Measurements from ENCODE around the gene CEACAM5.
A peak's percentile ranks its signal among the peaks of the same experiment; 100 is the strongest.
"Not testable (repeated sequence)": the region's sequence is repeated elsewhere in the genome, so short reads cannot be mapped to it uniquely, and the experiment has no call there.

The CEACAM5 gene

DNA sequence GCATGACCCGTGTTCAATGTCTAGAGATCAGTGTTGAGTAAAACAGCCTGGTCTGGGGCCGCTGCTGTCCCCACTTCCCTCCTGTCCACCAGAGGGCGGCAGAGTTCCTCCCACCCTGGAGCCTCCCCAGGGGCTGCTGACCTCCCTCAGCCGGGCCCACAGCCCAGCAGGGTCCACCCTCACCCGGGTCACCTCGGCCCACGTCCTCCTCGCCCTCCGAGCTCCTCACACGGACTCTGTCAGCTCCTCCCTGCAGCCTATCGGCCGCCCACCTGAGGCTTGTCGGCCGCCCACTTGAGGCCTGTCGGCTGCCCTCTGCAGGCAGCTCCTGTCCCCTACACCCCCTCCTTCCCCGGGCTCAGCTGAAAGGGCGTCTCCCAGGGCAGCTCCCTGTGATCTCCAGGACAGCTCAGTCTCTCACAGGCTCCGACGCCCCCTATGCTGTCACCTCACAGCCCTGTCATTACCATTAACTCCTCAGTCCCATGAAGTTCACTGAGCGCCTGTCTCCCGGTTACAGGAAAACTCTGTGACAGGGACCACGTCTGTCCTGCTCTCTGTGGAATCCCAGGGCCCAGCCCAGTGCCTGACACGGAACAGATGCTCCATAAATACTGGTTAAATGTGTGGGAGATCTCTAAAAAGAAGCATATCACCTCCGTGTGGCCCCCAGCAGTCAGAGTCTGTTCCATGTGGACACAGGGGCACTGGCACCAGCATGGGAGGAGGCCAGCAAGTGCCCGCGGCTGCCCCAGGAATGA lies 1.5 kb upstream of the CEACAM5 start:
- CTCF ChIA-PET = interaction anchor here (0.5 to 1.5 kb wide), 26 partner anchors 9 to 662 kb away, joined by 3 to 15 read pairs (median 4); partner anchors contain the start of gene CEACAM7
- POLR2A ChIA-PET = no interaction called here
- peak; percentile 88 for DNase-seq (ENCODE audit: extremely low spot score)
- TF ChIP-seq LEF1 (IDR thresholded peaks at IDR 0.05; ENCODE audit: borderline replicate concordance) = no peak
- TF ChIP-seq, protein P1, sequence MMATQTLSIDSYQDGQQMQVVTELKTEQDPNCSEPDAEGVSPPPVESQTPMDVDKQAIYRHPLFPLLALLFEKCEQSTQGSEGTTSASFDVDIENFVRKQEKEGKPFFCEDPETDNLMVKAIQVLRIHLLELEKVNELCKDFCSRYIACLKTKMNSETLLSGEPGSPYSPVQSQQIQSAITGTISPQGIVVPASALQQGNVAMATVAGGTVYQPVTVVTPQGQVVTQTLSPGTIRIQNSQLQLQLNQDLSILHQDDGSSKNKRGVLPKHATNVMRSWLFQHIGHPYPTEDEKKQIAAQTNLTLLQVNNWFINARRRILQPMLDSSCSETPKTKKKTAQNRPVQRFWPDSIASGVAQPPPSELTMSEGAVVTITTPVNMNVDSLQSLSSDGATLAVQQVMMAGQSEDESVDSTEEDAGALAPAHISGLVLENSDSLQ (IDR thresholded peaks at IDR 0.05) = 0 out of 2 replicates have a peak, but pooled peaks have one; percentile 10

GRCh38 chr19:41707502-41707812 lies 969 bp upstream of the CEACAM5 start:
- CTCF ChIA-PET = interaction anchor here (0.6 to 1.5 kb wide), 22 partner anchors 9 to 97 kb away, joined by 3 to 15 read pairs (median 4); partner anchors contain the start of gene CEACAM7
- no peak for DNase-seq (ENCODE audit: extremely low spot score)
- POLR2A ChIA-PET = no interaction called here
- TF ChIP-seq FOXM1 (IDR thresholded peaks at IDR 0.05; ENCODE audit: borderline replicate concordance) = no peak
- no peak for TF ChIP-seq LEF1 (IDR thresholded peaks at IDR 0.05; ENCODE audit: borderline replicate concordance)
- no peak for TF ChIP-seq BHLHE40 (IDR thresholded peaks at IDR 0.05; ENCODE audit: borderline replicate concordance)
- TF ChIP-seq L3MBTL2 (conservative IDR thresholded peaks at IDR 0.05) = no peak
- TF ChIP-seq ELF4 (IDR thresholded peaks at IDR 0.05) = no peak
- TF ChIP-seq SP1 (IDR thresholded peaks at IDR 0.05) = no peak
- no peak for TF ChIP-seq FOXK2 (IDR thresholded peaks at IDR 0.05)
- TF ChIP-seq, protein P1 (IDR thresholded peaks at IDR 0.05) = no peak
- no peak for TF ChIP-seq NFRKB (IDR thresholded peaks at IDR 0.05)
- no peak for TF ChIP-seq FOXA1 (IDR thresholded peaks at IDR 0.05)
- TF ChIP-seq SUZ12 (IDR thresholded peaks at IDR 0.05) = no peak
- no peak for TF ChIP-seq ARNT (IDR thresholded peaks at IDR 0.05)
- TF ChIP-seq CTBP1 (IDR thresholded peaks at IDR 0.05; ENCODE audit: borderline replicate concordance) = no peak
- no peak for TF ChIP-seq HDGF (IDR thresholded peaks at IDR 0.05; ENCODE audit: borderline replicate concordance)
- TF ChIP-seq TARDBP (IDR thresholded peaks at IDR 0.05) = no peak
- no peak for TF ChIP-seq ZNF384 (IDR thresholded peaks at IDR 0.05)

DNA sequence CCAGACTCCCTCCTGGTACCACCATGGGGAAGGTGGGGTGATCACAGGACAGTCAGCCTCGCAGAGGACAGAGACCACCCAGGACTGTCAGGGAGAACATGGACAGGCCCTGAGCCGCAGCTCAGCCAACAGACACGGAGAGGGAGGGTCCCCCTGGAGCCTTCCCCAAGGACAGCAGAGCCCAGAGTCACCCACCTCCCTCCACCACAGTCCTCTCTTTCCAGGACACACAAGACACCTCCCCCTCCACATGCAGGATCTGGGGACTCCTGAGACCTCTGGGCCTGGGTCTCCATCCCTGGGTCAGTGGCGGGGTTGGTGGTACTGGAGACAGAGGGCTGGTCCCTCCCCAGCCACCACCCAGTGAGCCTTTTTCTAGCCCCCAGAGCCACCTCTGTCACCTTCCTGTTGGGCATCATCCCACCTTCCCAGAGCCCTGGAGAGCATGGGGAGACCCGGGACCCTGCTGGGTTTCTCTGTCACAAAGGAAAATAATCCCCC lies 505 bp upstream of the CEACAM5 start:
- ChIA-PET POLR2A (no interaction called here), CTCF (interaction anchor here (0.5 to 1.5 kb wide), 3 partner anchors 20 to 61 kb away, joined by 3 to 9 read pairs (median 5); no protein-coding TSS in a partner anchor)
- no peak for TF ChIP-seq FOXM1 (IDR thresholded peaks at IDR 0.05; ENCODE audit: borderline replicate concordance)
- TF ChIP-seq, protein P1 (IDR thresholded peaks at IDR 0.05) = no peak
- no peak for TF ChIP-seq SUZ12 (IDR thresholded peaks at IDR 0.05)
- no peak for TF ChIP-seq FOXK2 (IDR thresholded peaks at IDR 0.05)
- no peak for TF ChIP-seq HDGF (IDR thresholded peaks at IDR 0.05; ENCODE audit: borderline replicate concordance)
- TF ChIP-seq BHLHE40 (IDR thresholded peaks at IDR 0.05; ENCODE audit: borderline replicate concordance) = no peak
- no peak for TF ChIP-seq SP1 (IDR thresholded peaks at IDR 0.05)

DNA sequence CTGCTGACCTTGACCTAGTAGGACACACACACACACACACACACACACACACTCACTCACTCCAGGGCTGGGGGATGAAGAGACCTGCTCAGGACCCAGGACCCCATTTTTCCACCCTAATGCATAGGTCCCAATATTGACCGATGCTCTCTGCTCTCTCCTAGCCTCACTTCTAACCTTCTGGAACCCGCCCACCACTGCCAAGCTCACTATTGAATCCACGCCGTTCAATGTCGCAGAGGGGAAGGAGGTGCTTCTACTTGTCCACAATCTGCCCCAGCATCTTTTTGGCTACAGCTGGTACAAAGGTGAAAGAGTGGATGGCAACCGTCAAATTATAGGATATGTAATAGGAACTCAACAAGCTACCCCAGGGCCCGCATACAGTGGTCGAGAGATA lies 1.1 kb downstream of the CEACAM5 start:
- CTCF ChIA-PET; POLR2A ChIA-PET; DNase-seq (ENCODE audit: extremely low spot score): not testable (repeated sequence)

More for the DNA sequence above, 505 bp upstream of the CEACAM5 start:
- no peak for DNase-seq (ENCODE audit: extremely low spot score)

DNA sequence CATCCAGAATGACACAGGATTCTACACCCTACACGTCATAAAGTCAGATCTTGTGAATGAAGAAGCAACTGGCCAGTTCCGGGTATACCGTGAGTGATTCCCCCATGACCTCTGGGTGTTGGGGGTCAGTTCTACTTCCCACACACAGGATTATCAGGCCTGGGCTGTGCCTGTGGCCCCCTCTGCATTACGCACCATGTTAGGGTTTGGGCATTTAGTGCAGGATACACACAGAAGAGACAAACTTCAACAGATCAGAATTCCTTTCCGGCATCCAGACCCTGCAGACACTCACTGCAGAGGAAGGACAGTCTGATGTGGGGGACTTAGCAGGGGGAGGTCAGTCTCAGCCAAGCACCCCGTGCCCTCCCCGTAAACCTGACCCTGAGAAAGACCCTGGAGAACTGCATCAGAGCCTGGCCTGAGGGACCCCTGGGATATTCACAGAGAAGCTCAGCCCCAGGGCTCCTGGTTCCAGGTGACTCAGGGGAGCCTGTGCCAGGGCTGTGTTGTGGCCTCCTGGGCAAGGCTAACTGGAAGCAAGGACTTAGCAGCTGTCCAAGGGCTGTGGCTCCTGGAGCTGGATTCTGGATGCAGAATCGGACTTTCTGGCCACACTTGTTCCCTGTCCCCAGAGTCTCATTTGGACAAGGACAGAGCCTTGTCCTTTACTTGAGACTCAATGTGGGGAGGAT lies 1.7 kb downstream of the CEACAM5 start:
- DNase-seq (ENCODE audit: extremely low spot score) = no peak
- POLR2A ChIA-PET = no interaction called here
- CTCF ChIA-PET = no interaction called here
- TF ChIP-seq LEF1 (IDR thresholded peaks at IDR 0.05; ENCODE audit: borderline replicate concordance) = no peak
- TF ChIP-seq, protein P1 (IDR thresholded peaks at IDR 0.05) = no peak
- no peak for TF ChIP-seq TARDBP (IDR thresholded peaks at IDR 0.05)
- no peak for TF ChIP-seq ARNT (IDR thresholded peaks at IDR 0.05)
- no peak for TF ChIP-seq FOXM1 (IDR thresholded peaks at IDR 0.05; ENCODE audit: borderline replicate concordance)
- no peak for TF ChIP-seq ELF4 (IDR thresholded peaks at IDR 0.05)
- TF ChIP-seq SP1 (IDR thresholded peaks at IDR 0.05) = no peak
- TF ChIP-seq L3MBTL2 (conservative IDR thresholded peaks at IDR 0.05) = no peak
- TF ChIP-seq SUZ12 (IDR thresholded peaks at IDR 0.05) = no peak
- no peak for TF ChIP-seq FOXA1 (IDR thresholded peaks at IDR 0.05)
- no peak for TF ChIP-seq CTBP1 (IDR thresholded peaks at IDR 0.05; ENCODE audit: borderline replicate concordance)
- no peak for TF ChIP-seq NFRKB (IDR thresholded peaks at IDR 0.05)
- no peak for TF ChIP-seq ZNF384 (IDR thresholded peaks at IDR 0.05)
- TF ChIP-seq FOXK2 (IDR thresholded peaks at IDR 0.05) = no peak
- no peak for TF ChIP-seq HDGF (IDR thresholded peaks at IDR 0.05; ENCODE audit: borderline replicate concordance)
- no peak for TF ChIP-seq BHLHE40 (IDR thresholded peaks at IDR 0.05; ENCODE audit: borderline replicate concordance)

Measured in HEK293T (cell line).